ENCODE measurements around the gene LRRC8A. TPM values are rescaled to one million over a fixed set of nuclear protein-coding genes. Genes with fewer than 3 reads are reported as not detected.

LRRC8A gene
- total and polyA plus RNA-seq, 2 of the 13 experiments (the other 11 are each of a cell fraction or from before 2014, with no cell fraction given) = 16.1 to 40.6 TPM

- peak; percentile 82 for TF ChIP-seq ZBTB33 (CRISPR knock-in tag; IDR thresholded peaks at IDR 0.05)
- TF ChIP-seq CBX2 (IDR thresholded peaks at IDR 0.05; ENCODE audit: low read depth, low read length) = no peak
- TF ChIP-seq CBX2 (CRISPR knock-in tag; IDR thresholded peaks at IDR 0.05; ENCODE audit: low read depth) = no peak
- no peak for TF ChIP-seq KMT2B (CRISPR knock-in tag; IDR thresholded peaks at IDR 0.05)
- TF ChIP-seq MXD4 (CRISPR knock-in tag; IDR thresholded peaks at IDR 0.05) = no peak
- peak; percentile 32; the same call in 1 of the 2 replicates for TF ChIP-seq SMC3 (IDR thresholded peaks at IDR 0.05; ENCODE audit: low read length)
- no peak for TF ChIP-seq FUBP1 (CRISPR knock-in tag; IDR thresholded peaks at IDR 0.05; ENCODE audit: borderline replicate concordance)
- TF ChIP-seq IKZF4 (CRISPR knock-in tag; IDR thresholded peaks at IDR 0.05; ENCODE audit: borderline replicate concordance, low read depth, not compliant biosample characterization) = no peak
- no peak for TF ChIP-seq CHD2 (IDR thresholded peaks at IDR 0.05; ENCODE audit: low read depth, low read length)
- TF ChIP-seq TFE3 (CRISPR knock-in tag; IDR thresholded peaks at IDR 0.05) = no peak
- TF ChIP-seq ZNF138 (CRISPR knock-in tag; IDR thresholded peaks at IDR 0.05; ENCODE audit: low read depth) = no peak
- no peak for TF ChIP-seq AGO2 (optimal IDR thresholded peaks at IDR 0.05; ENCODE audit: low read depth, low read length)
- peak; percentile 44; the same call in 1 of the 2 replicates for TF ChIP-seq HNF4G (IDR thresholded peaks at IDR 0.05; ENCODE audit: borderline replicate concordance, low read depth, low read length)
- TF ChIP-seq HNF4G (CRISPR knock-in tag; IDR thresholded peaks at IDR 0.05; ENCODE audit: borderline replicate concordance, low read depth) = no peak
- TF ChIP-seq CTCF (CRISPR knock-in tag; IDR thresholded peaks at IDR 0.05) = peak; percentile 47
- no peak for TF ChIP-seq GATAD1 (CRISPR knock-in tag; IDR thresholded peaks at IDR 0.05)
- no peak for TF ChIP-seq CEBPZ (IDR thresholded peaks at IDR 0.05; ENCODE audit: low read length)
- TF ChIP-seq ZNF547 (CRISPR knock-in tag; IDR thresholded peaks at IDR 0.05) = no peak
These were observed 4.1 kb upstream of the LRRC8A start (continued) for GRCh38 chr9:128877852-128878251.
